Stimulated activated CD4-positive, alpha-beta T cell treated with anti-CD3 and anti-CD28 coated beads, Interleukin-12 subunit alpha, Interleukin-12 subunit beta, amount 100 ng/mL, for 4 hours (primary cell): ENCODE data around the gene NFIX.

Experiments
- DNase-seq: peaks from one replicate; pipeline ENCODE4 v3.0.0-alpha.2; 2020

The NFIX gene

DNA sequence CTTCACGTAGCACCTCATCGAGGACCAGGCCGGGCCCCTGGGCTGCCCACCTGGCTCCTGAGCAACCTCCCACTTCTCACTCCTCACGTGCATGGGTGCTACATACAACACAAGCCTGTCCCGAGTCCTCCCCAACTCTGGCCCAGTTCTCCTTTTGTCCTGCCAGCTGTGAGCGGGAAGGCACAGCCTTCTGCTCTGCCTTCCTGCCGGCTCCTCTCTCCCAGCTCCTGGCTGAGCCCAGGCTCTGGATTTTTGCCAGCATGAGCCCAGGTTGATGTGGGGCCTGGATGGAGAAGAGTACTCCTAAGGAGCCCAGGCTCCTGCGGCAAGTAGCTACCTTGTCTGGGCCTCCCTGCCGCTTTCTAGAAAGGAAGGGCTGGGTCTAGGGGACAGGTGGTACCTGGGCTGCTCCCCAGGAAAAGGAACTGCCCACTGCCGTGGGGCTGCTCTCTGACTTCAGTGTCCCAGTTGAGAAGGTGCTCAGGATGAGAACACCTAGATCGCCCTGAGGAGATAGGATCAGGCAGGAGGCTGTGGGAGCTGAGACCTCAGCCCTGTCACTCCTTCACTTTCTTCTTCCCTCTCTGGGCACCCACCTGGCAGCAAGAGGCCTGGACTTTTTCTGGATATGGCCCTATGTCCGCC lies 83.7 kb downstream of the NFIX start:
- no peak for DNase-seq

DNA sequence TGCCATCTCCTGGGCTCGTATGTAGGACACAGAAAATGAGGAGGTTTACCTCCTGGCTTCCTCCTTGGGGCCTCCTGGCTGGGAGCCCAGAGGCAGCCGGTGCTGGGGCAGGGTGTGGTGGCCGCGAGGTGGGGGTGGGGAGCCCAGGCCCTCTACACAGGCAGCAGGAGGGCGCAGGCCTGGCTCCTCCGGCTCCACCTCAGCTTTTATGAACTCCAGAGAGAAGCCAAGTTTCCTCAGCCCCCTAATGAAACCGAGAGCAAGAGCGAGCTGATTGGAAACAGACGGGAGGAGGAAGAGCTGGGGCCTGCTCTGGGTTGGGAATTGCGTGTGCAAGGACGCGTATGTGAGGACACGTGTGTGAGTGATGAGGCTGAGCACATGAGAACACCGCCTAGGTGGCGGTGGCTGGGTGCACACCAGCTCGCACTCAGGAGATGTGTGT lies 84.3 kb downstream of the NFIX start:
- DNase-seq = no peak

DNA sequence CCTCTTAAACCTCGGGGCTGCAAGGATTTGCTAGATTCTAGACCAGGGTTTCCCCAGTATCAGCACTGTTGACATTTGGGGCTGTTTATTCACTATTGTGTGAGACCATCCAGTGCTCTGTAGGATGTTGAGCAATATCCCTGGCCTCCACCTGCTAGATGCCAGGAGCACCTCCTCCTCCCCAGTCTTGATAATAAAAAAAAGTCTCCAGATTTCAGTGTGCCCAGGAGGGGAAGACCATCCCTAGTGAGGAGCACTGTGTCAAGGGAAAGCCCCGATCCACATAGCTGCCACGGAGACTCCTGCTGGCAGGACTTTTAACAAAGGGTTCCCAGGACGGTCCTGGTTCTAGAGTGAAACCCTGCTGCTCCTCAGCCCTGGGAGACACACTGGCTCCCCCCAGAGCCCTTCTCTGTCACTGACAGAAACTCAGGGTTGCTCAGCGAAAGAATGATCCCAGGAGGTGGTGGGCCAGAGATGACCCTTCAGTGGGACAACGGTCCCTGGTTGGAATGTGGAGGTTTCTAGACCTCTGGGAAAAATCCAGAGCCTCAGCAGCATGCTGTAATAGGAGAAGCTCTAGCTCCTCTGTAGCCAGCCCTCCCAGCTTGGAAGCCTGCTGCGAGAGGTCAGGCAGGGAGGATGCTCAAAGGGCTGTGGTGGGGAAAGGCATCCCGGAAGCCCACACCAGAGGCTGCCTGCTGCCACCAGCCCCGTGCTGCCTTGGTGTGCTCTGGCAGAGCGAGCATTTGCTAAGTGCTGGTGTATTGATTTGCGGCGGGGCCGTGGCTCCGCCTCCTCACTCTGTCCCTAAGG lies 87.1 kb downstream of the NFIX start:
- DNase-seq = no peak

DNA sequence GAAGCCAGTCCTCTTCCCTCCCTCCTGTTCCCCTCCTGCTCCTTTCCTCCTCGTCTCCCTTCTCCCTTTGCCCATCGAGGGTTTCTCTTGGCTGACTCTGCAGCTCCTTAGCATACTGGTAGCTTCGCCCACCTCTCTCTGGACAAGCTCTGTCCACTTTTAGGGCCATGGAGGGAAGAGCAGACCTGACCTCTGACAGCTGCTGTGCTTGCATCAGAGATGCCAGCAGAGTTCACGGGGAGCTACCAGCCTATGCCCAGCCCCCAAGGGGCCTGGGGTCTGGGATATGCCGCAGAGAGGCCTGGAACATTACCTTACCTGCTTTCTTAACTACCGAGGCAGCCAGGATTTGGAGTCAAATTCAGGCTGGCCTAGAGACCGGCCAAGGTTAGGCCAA lies 87.7 kb downstream of the NFIX start:
- no peak for DNase-seq

DNA sequence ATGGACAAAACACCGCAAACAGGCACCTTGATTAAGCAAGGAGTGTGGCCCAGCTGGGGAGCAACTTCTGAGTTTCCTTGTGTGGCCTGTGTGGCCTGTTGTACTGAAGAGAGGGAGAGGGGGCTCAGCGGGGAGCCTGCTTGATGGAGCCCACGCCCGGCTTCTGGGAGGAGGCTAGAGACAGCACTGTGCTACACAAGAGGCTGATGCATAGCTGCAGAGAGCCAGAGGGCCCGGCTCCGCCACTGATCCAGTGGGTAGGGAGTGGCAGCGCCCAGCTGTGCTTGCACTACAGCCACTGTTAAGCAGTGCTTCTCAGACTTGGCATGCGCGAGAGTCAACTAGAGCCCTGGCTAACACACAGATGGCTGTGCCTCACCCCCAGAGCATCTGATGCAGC lies 88.4 kb downstream of the NFIX start:
- no peak for DNase-seq

DNA sequence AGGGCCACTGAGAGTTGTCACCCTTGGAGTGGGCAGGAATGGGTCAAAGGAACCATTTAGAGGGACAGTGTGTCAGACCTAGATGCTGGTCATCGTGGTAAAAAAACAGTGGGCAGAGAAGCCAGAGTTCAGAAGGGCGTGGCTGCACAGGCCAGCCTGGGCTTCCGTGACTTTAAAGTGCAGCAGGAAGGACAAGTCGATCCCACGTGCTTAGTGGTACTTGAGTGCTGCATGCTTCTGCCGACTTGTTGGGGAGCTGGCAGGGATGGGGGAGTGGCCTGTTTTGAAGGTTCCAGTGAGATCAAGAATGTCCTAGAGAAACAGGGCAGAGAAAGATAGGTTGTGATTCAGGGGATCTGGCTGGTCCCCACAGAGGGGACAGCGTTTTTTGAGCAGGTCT lies 90.4 kb downstream of the NFIX start:
- DNase-seq = no peak

DNA sequence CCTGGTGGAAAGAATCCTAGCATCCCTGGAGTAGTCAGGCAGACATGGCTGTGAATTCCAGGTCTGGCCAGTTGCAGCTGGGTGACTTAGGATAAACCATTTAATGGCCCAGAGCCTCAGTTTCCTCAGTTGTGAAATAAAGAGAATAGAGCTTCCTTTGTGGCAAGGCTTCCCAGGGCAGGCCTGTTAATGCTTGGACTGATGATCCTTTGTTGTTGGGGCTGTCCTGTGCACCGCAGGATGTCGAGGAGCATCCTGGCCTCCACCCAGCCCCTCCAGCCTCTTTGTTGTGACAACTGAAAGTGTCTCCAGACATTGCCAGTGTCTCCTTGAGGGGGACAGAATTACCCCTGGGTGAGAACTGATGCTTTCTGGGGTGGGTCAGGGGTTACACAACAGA lies 91.1 kb downstream of the NFIX start:
- DNase-seq = no peak

DNA sequence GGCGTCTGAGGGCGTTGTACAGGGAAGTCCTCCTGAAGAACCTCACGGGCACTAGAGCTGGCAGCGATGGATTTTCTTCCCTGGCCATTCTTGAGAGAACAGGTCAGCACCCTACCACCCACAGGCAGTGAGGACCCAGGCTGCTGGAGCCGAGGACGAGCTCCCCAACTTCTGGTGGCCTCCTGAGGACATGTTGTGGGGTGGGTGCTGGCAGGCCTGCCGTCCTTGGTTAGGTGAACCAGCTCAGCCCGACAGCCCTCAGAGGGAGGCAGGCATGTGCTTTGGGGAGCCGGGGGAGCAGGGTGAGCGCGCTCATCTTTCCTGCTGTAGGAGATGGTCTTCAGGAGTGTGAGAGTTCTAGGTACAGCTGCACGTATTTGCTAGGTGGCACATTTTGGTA lies 92.0 kb downstream of the NFIX start:
- no peak for DNase-seq

DNA sequence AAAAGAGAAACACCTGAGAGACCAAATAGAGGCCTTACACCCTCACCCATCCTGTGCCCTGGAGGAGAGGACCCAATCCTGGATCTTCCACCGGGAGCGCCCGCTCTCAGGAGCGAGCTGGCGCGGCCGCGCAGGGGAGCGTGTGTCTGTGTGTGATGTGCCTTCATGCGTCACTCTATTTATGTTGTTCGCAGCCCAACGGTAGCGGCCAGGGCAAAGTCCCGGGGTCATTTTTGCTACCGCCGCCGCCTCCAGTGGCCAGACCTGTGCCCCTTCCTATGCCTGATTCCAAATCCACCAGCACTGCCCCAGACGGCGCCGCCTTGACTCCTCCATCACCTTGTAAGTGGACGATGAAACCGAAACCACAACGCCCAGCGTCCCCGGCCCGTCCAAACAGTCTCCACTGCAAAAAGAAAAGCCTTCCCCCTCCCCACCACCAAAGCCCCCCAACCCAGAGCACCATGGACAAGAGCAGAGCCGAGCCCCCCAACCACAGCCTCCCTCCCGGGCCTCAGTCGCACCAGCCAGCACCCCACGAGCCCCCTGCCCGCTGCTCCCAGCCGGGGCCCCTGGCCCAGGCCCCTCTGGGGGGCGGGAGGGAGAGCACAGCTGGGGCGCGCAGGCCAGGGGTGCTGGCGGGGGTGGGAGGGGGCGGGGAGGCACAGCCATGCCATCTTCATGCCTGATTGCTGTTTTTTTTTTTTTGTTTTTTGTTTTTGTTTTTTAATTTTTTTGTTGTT lies 92.7 kb downstream of the NFIX start:
- DNase-seq = no peak

DNA sequence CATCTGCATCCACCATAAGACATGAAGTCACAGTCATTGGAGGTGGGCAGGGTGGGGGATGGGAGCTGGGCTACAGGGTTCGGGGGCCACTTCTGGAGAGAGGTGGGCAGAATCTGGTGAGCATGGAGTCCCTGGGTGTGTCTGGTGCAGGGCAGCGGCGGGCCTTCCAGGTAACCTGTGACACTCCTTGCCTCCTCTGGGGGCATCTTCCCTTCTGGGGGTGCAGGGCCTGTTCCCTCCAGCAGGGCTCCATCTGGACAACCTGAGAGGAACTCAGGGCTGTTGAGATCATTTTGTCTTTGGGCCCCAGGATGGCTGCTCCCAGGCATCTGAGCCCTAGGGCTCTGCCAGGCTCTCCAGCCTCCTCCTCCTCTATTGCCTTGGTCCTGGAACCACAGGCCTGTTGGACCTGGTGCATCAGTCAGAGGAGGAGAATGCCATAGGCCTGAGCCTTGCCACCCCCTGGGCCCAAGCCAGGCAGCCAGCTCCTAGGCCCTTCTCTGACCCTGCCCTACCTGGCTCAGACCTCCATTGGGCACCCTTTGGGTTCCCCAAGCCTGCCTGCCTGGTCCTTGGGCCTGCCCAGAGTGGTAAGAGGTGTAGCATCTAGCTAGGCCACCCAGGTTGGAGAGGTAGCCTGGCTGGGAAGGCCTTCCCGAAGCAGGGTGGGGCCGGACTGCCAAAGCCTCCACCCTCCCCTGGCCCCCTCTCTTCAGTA lies 94.0 kb downstream of the NFIX start:
- DNase-seq = no peak

DNA sequence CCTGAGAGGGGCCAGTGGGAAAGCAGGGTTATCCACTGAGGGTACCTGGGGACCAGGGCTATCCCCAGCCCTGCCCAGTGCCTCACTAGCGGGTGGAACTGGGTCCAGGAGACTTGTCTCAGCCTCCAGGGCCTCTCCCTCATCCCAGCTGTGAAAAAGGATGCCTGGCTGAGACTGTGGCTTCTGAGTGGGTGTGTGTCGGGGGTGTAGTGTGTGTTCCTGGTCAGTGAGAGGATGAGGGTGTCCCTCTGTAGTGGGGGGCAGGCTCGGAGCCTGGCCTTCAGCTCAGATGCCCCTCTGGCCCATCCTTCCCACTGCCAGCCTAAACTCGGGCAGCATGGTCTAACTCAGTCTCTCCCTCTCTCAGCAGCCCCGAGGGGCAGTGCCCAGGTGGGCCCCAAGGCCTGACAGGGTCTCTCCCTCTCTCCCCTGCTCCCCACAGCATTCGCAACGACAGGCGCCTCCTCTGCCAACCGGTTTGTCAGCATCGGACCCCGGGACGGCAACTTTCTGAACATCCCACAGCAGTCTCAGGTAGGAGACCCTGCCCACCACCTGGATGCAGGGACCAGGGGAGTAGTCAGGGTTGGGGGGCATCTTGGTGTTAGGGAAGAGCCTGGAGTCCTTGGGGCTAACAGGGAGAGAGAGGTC lies 94.7 kb downstream of the NFIX start:
- DNase-seq = no peak

DNA sequence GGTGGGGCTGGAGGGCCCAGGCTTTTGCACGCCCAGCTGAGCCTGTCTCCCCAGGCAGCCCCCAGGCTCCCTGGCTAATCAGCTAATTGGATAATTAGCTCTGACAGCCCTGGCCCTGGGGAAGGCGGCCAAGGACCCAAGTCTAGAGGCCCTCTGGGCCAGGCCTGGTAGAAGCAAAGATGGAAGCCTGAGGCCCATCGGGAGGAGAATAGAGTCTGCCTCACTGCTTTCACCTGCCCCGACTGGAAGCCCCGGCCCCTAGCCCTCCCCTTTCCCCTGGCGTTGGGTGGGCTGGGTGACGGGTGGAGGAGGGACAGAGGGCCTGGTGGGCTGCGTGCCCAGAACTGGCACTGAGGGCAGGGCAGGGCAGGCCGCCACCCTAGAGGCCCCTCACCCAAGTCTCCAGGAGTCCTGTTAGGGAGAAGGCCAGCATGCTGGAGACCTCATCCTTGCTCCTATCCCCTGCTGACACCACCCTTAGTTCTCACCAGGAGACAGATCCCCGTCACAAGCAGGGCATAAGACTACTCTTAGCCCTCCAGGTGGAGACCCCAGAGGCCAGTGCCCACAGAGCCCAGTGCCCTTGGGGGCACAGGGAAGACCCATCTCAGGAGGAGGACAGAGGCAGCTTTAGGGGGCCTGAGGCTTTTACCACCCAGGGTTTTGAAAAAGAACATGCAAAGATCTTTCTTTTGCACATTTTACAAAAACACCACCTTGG lies 95.4 kb downstream of the NFIX start:
- DNase-seq = no peak

DNA sequence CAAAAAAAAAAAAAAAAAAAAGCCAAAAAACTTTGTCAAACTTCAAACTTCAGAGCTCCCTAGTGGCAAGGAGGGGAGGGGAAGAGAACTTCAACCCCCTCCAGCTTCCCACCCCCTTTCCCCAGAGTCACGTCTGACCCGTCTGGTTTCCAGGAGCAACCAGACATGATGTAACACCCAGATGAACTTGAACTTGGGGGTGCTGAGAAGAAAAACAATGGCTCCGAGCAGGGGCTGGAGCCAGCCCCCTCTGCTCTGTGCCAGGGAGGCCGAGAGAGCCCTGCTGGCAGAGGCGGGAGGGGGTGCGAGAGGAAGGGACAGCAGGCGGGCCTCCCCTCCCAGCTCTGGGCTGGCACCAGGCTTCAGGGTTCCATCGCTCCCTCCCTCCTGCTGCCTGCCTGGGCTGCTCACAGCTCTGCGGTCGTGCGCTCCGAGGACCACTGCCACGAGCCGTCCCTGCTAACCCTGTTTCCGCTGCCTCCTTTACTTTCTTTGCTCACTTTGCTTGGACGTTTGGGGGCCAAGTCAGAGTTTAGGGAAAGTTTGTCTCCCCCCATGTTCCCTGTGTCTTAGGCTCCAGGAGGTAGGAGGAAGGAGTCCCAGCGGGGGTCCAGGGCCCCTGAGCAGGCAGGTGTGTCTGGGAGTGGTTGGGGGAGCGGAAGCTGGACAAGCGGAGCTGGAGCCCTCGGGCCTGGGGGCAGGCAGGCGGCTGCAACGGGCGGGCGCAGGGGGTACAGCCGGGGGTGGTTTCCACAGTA lies 96.3 kb downstream of the NFIX start:
- no peak for DNase-seq

DNA sequence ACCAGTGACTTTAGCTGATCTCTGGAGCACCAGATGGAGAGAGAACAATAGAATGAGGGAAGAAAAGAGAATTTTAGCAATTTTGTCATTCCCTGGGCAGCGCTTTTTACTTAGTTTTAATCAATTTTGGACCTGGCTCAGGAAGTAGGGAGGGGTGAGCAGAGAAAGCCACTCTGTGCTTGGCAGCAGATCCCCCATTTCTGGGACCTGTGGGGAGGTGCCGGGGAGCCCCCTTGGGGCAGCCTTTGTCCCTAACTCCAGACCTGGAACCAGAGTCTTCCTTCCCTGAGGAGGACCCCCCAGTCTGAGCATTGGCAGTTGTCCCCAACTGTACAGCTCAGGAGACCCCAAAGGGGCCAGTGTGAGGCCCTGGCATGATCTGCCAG lies 96.9 kb downstream of the NFIX start:
- no peak for DNase-seq

DNA sequence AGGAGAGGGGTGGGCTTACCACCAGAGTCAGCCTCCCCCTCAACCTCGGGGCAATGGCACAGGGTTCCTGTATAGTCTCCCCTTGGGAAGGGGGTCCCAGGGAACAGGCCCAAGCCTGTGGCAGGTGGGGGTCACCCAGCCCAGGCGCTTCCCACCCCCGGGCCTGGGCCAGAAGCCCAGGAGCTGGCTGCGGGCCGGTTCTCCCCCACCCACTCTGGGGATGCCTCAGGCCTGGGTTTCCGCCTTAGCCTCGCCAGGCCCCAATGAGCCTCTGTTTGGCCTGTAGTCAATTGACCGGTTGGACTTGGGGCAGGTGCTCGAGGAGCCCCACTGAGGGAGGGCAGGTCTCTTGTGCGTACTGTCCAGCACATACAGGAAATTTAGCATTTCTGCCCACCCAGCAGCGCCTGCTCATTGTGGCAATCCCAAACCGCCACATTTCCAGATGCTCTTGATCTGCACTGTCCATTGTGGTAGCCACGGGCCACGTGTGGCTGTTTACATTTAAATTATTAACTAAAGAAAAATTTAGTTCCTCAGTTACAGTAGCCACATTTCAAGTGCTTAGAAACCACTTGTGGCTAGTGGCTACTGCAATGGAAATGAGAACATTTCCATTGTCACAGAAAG lies 97.4 kb downstream of the NFIX start:
- no peak for DNase-seq

DNA sequence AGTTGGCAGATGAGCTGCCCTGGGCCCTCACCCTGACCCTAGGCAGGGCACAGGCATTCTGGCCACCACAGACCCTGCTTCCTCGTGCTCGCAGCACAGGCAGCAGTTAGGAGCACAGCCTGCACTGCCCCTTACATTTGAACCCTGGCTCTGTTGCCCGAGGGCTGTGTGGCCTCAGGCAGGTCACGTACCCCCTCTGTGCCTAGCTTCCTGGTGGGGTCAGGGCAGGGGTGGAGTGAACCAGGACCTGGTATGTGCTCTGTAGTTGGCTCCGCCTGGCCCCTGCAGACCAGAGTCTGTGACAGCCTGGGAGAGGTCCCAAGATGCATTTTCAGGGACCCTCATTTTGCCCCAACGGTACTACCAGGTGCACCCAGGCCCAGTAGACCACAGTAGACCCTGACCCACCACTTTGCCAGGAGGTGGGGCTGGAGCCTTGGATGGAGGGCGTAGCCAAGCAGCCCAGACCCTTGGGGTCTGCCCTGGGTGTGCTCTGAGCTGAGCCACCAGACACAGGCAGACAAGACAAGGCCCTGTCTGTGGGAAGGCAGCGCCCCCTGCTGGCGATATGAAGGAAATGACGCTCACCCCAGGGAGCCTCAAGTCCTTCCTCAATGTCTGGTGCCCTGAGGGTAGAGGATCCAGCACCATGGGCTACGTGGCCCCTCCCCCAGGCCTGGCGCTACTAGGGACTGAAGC lies 98.3 kb downstream of the NFIX start:
- peak; percentile 74 for DNase-seq

DNA sequence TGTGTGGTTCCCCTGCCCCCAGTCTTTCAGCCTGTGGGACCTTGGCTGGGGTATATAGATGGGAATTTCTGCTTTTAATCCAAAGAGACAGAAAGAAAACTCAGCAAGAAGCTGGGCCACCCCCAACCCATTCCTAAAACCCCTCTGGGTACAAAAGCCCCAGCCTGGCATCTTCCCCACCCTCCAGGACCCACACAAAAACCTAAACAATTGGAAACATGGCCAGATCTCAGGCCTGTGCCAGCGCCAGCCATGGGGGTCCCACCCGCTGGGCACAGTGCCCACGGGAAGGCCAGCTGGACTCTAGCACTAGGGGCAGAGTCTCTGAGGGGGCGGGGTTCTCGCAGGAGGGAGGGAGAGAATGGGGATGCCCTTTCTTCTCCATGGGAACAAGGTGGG lies 98.8 kb downstream of the NFIX start:
- no peak for DNase-seq

DNA sequence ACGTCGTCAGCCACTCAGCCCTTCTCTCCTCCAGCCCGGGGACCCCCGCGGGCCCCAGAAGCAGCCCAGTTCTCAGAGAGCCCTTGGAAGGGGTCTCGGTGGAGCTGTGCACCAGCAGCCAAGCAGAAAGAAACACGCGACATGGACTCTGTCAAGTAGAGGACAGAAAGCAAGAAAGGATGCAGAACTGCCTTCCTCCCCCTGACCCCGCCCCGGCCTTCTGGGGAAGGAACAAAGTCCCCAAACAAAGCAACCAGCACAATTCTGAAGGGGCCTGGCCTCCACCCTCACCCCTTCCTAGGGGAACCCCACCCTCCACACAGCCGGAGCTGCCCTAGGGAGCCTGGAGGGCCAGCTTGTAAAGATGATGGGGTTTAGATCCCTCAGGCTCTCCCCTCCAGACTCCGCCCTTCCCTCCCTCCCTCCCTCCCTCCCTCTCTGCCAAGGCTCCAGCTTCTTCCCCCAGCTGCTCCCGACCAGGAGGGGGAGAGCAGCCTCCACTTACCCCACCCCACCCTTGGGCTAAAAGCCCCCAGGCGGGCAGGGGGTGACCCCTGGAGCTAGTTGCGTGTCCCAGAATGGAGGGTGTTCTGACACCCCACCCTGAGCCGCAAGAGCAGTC lies 99.6 kb downstream of the NFIX start:
- DNase-seq = no peak

DNA sequence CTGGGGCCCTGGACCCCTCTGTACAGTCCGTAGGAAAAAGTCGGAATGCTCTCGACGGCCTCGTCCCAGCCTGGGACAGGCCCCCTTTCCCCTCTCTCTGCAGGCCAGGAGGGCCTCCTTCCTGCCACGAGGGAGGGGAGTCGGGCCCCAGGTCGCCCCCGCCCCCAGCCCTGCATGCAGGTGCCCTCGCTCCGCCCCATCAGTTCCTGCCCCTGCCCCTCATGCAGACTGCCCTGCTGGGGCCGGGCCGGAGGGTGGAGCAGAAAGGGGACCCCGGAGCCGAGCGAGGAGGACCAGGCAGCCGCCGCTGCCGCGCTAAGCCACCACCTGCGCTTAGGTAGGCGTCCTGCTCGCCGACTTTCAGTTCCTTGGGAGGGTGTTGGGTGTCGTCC lies 100.1 kb downstream of the NFIX start:
- DNase-seq = no peak
